Measurements from ENCODE around the gene CENPN.

CENPN gene

GRCh38 chr16:81042821-81043220 is 35.8 kb downstream of the CENPN start:
- no peak for TF ChIP-seq MYC (IDR thresholded peaks at IDR 0.05; ENCODE audit: low read depth, low read length)
- DNase-seq (ENCODE audit: low read depth), result no peak
- no peak overlapping the region for H3K4me3 ChIP-seq (ENCODE audit: low read depth, low read length)

- no peak for DNase-seq (ENCODE audit: low read depth)
- TF ChIP-seq MYC (IDR thresholded peaks at IDR 0.05; ENCODE audit: low read depth, low read length) (no peak), CTCF (IDR thresholded peaks at IDR 0.05; ENCODE audit: low read depth, low read length) (no peak), POLR2A (IDR thresholded peaks at IDR 0.05; ENCODE audit: extremely low read depth, insufficient read length) (no peak)
- TF ChIP-seq, protein P1, sequence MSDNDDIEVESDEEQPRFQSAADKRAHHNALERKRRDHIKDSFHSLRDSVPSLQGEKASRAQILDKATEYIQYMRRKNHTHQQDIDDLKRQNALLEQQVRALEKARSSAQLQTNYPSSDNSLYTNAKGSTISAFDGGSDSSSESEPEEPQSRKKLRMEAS (IDR thresholded peaks at IDR 0.05; ENCODE audit: low read depth, low read length), result no peak
Observed at GRCh38 chr16:81053761-81054160, 46.7 kb downstream of the CENPN start.

DNA sequence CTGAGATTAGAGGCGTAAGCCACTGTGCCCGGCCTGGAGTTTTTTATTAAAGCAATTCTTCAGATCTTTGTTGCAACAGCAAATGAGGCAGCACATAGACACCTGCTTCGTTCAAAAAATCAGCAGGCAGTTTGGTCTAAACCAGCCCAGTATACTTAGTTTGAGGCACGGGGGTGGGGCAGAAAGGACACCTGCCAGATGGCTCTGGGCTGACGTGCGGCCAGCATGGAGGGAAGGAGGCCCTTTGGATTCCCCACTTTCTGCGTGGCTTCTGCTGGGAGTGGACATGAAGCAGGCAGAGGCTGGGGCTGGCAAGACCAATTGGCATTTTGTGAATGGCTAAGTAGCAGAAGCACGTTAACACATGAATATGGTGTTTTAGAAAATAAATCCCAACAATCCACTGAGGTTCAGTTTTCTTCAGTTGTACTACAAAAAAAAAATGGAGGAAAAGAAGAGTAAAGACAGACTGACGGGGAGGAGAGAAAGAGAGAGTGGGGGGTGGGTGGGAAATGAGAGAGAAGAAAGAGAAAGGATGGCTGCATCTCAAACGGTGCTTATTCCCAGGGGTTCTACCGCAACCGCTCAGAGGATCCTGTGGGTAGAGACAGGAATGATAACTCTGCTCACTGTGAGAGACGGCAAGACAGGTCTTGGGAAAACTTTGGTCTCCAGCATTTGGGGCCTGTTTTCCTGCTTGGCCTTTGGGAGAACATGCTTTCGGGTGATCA is 53.7 kb downstream of the CENPN start:
- TF ChIP-seq MYC (IDR thresholded peaks at IDR 0.05; ENCODE audit: low read depth, low read length) (no peak), POLR2A (IDR thresholded peaks at IDR 0.05; ENCODE audit: extremely low read depth, insufficient read length) (no peak), CTCF (IDR thresholded peaks at IDR 0.05; ENCODE audit: low read depth, low read length) (no peak)
- TF ChIP-seq, protein P1 (IDR thresholded peaks at IDR 0.05; ENCODE audit: low read depth, low read length), result no peak
- no peak overlapping the region for H3K4me3 ChIP-seq (ENCODE audit: low read depth, low read length)
- DNase-seq (ENCODE audit: low read depth), result no peak

More at GRCh38 chr16:81053761-81054160, 46.7 kb downstream of the CENPN start:
- no peak overlapping the region for H3K4me3 ChIP-seq (ENCODE audit: low read depth, low read length)

- no peak overlapping the region for H3K4me3 ChIP-seq (ENCODE audit: low read depth, low read length)
- TF ChIP-seq, protein P1 (IDR thresholded peaks at IDR 0.05; ENCODE audit: low read depth, low read length), result no peak
- TF ChIP-seq POLR2A (IDR thresholded peaks at IDR 0.05; ENCODE audit: extremely low read depth, insufficient read length) (no peak), MYC (IDR thresholded peaks at IDR 0.05; ENCODE audit: low read depth, low read length) (no peak), CTCF (IDR thresholded peaks at IDR 0.05; ENCODE audit: low read depth, low read length) (no peak)
- no peak for DNase-seq (ENCODE audit: low read depth)
Observed at GRCh38 chr16:81061307-81061640, 54.3 kb downstream of the CENPN start.

DNA sequence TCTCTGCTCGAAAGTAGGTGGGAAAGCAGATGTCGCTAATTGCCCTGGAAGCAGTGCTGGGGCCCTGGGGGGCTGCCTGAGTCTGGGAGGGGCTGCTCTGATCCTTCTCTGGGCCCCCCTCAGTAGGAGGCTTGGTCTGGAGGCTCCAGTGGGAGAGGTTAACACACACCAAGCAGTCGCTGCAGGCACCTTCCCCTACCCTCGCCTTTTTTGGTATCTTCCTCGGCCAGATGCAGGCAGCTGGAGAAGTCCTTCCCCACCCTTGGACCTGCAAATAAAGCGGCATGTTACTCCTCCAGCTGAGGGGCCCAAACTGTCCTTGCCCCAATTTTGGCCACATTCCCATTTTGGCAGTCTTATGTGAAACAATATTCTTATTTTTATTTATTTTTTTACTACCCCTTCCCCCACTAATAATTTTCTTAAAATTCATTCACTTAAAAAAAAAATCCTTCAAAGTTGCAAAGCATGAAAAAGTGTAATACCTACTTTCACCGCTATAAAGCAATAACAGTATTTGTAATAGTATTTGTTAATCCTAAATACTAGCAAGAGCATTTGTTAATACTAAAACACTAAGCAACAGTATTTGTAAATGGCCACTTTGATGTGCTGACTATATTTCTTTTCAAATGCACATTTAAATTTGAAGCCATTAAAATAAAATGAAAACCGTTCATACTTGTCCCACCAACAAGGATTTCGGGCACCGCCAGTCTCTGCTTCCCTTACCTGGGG is 55.0 kb downstream of the CENPN start:
- no peak overlapping the region for H3K4me3 ChIP-seq (ENCODE audit: low read depth, low read length)
- no peak for TF ChIP-seq CTCF (IDR thresholded peaks at IDR 0.05; ENCODE audit: low read depth, low read length)
- TF ChIP-seq, protein P1 (IDR thresholded peaks at IDR 0.05; ENCODE audit: low read depth, low read length), result no peak
- no peak for TF ChIP-seq MYC (IDR thresholded peaks at IDR 0.05; ENCODE audit: low read depth, low read length)
- TF ChIP-seq POLR2A (IDR thresholded peaks at IDR 0.05; ENCODE audit: extremely low read depth, insufficient read length), result no peak
- no peak for DNase-seq (ENCODE audit: low read depth)

- DNase-seq (ENCODE audit: low read depth), result no peak
- no peak overlapping the region for H3K4me3 ChIP-seq (ENCODE audit: low read depth, low read length)
- no peak for TF ChIP-seq CTCF (IDR thresholded peaks at IDR 0.05; ENCODE audit: low read depth, low read length)
- no peak for TF ChIP-seq POLR2A (IDR thresholded peaks at IDR 0.05; ENCODE audit: extremely low read depth, insufficient read length)
- TF ChIP-seq, protein P1 (IDR thresholded peaks at IDR 0.05; ENCODE audit: low read depth, low read length), result no peak
- TF ChIP-seq MYC (IDR thresholded peaks at IDR 0.05; ENCODE audit: low read depth, low read length), result no peak
Observed at GRCh38 chr16:81066681-81067080, 59.7 kb downstream of the CENPN start.

Measured in NB4 (cell line).